Adrenal gland (tissue), 12 donors: ENCODE measurements around the gene TOLLIP. TPM values are rescaled to one million over a fixed set of nuclear protein-coding genes. Genes with fewer than 3 reads are reported as not detected.

Source experiments
- DNase-seq, 7 donors: peaks; one replicate each; pipeline ENCODE4 v3.0.0-alpha.2; 2019 to 2020
- H3K27ac ChIP-seq, 5 donors: fragments of 200-600 bp; sonication (generic) in 4 of 5; 1 replicate in 3 of 5; 2 replicates in 2 of 5; pipeline versions ENCODE4 v1.5.1 to v1.8.0; 2016 to 2020; ENCODE audit warnings: mild to moderate bottlenecking in 1 of 5
- H3K27me3 ChIP-seq: fragments of 200-600 bp; 2 replicates; pipeline ENCODE4 v1.8.0; 2021
- H3K36me3 ChIP-seq, 2 donors: fragments of 200-600 bp; replicated peaks in 1 of 2; 1 replicate in 1 of 2; 2 replicates in 1 of 2; pipeline versions ENCODE4 v1.5.1 to v1.8.0; 2018 to 2022
- H3K4me1 ChIP-seq, 2 donors: fragments of 200-600 bp; replicated peaks in 1 of 2; 1 replicate in 1 of 2; 2 replicates in 1 of 2; pipeline versions ENCODE4 v1.5.1 to v1.8.0; 2018 to 2021
- H3K4me3 ChIP-seq, 4 donors: fragments of 200-600 bp; sonication (generic) in 3 of 4; one replicate each; pipeline ENCODE4 v1.5.1; 2016 to 2018
- H3K9me3 ChIP-seq, 3 donors: fragments of 200-600 bp; sonication (generic) in 1 of 3; replicated peaks in 1 of 3; 1 replicate in 2 of 3; 2 replicates in 1 of 3; pipeline versions ENCODE4 v1.5.1 to v1.8.0; 2016 to 2021
- POLR2A ChIP-seq, 2 donors: fragments of 450-650 bp; IDR thresholded peaks; one replicate each; pipeline ENCODE4 v1.6.1; 2017; ENCODE audit warnings: antibody characterized with exemption in 2 of 2, mild to moderate bottlenecking in 2 of 2, moderate library complexity in 1 of 2
- WGBS, 4 donors: extraction: QIAGEN DNeasy Blood & Tissue Kit in 2 of 4; methylation state at CpG; one replicate each; pipeline versions ENCODE4 v1.1.5 to v1.1.7; 2013 to 2017; 5-methylcytosine and 5-hydroxymethylcytosine counted together
- intact Hi-C, 2 donors: fragments of 100-400 bp; cut with DNase I; formaldehyde crosslinking; loops; one replicate each; pipeline versions ENCODE4 v1.14.1 to v1.15.0; 2022 to 2023
- polyA plus RNA-seq, 3 donors: library from polyadenylated mRNA; stranded (reverse); fragments of 200-250 nt in 2 of 3; fragments of 350-450 nt in 1 of 3; fragmentation: Illumina TruSeq in 1 of 3; extraction: RNeasy Lipid Tissue Mini Kit (QIAGEN cat#74804) in 1 of 3; gene quantifications; one replicate each; pipeline ENCODE4 v1.2.3, GENCODE V29; 2013 to 2014
- total RNA-seq, 9 donors: library from RNA; depleted of rRNA in 4 of 9; stranded (reverse); fragments of >200 nt in 4 of 9; fragments of 120-200 nt in 1 of 9; fragmentation: NEBNext Ultra II Directional in 1 of 9; extraction: Animal tissue kit (Norgen Biotek cat#: 25700) in 1 of 9; gene quantifications; one replicate each; pipeline versions ENCODE4 v1.1.0 to v1.2.4, GENCODE V29; 2013 to 2023
- TF ChIP-seq, protein P1 (sequence below), 6 experiments: fragments of 450-650 bp in 4 of 6; fragments of 200-600 bp in 2 of 6; sonication (generic) in 1 of 6; IDR thresholded peaks; 1 replicate in 5 of 6; 2 replicates in 1 of 6; pipeline versions ENCODE4 v1.5.1 to v1.8.0; 2016 to 2021; ENCODE audit warnings: antibody characterized with exemption in 6 of 6, mild to moderate bottlenecking in 2 of 6, moderate library complexity in 1 of 6
- donor health status: healthy with polysubstance abuse.
- donor health status: Bipolar disorder and iron deficiency.
- donor health status: DM: yes; HTN: yes; CAD: no.
- donor health status: DM: no; HTN: no; CAD: no.
- donor health status: DM: no; HTN: no; CAD: no.
- donor health status: DM: yes; HTN: yes; CAD: no.

Gene TOLLIP
- total and polyA plus RNA-seq, 12 donors = 18.9 to 84.1 (median 66.3) TPM

DNA sequence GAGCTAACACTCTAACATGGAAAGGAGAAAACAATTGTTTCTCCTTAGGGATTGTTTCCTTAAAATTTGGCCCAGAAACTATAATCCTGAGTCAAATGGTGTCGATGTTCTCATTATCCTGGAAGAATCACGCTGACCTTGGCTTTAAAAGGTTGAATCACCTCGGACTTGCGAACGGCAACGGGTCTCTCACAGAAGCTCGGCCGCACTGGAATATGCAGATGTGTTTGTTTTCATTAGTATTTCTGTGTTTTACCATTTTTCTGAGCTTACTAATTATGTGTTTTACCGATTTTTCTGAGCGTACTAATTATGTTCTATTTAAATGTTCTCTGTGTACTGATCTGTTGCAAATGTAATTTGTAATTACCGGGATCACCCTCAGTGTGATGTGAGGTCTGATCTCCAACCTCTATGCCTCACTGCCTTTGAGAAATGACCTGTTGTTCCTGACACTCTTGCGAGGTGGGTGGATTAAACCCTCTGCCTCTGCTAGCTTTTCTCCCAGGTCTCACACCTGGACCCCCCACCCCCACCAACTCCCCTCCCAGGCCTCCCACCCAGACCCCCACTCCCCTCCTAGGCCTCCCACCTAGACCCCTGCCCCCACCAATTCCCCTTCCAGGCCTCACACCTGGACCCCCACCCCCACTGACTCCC lies 42.0 kb upstream of the TOLLIP start:
- Histone ChIP-seq H3K4me3 (no peak overlapping the region), H3K36me3 (no peaks in the 10 kb centered on the region), H3K27ac (no peak overlapping the region), H3K9me3 (no peaks in the 10 kb centered on the region), H3K27me3 (no peaks in the 10 kb centered on the region), H3K4me1 (no peaks in the 10 kb centered on the region)
- WGBS, 4 donors = 62 to 74% (median 64%) methylated on average over 12 of the region's 12 CpGs
- intact Hi-C loops = no loop called here
- no peak for TF ChIP-seq POLR2A (IDR thresholded peaks at IDR 0.05)
- TF ChIP-seq, protein P1, sequence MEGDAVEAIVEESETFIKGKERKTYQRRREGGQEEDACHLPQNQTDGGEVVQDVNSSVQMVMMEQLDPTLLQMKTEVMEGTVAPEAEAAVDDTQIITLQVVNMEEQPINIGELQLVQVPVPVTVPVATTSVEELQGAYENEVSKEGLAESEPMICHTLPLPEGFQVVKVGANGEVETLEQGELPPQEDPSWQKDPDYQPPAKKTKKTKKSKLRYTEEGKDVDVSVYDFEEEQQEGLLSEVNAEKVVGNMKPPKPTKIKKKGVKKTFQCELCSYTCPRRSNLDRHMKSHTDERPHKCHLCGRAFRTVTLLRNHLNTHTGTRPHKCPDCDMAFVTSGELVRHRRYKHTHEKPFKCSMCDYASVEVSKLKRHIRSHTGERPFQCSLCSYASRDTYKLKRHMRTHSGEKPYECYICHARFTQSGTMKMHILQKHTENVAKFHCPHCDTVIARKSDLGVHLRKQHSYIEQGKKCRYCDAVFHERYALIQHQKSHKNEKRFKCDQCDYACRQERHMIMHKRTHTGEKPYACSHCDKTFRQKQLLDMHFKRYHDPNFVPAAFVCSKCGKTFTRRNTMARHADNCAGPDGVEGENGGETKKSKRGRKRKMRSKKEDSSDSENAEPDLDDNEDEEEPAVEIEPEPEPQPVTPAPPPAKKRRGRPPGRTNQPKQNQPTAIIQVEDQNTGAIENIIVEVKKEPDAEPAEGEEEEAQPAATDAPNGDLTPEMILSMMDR (IDR thresholded peaks at IDR 0.05) = no peak
- no peak for DNase-seq

DNA sequence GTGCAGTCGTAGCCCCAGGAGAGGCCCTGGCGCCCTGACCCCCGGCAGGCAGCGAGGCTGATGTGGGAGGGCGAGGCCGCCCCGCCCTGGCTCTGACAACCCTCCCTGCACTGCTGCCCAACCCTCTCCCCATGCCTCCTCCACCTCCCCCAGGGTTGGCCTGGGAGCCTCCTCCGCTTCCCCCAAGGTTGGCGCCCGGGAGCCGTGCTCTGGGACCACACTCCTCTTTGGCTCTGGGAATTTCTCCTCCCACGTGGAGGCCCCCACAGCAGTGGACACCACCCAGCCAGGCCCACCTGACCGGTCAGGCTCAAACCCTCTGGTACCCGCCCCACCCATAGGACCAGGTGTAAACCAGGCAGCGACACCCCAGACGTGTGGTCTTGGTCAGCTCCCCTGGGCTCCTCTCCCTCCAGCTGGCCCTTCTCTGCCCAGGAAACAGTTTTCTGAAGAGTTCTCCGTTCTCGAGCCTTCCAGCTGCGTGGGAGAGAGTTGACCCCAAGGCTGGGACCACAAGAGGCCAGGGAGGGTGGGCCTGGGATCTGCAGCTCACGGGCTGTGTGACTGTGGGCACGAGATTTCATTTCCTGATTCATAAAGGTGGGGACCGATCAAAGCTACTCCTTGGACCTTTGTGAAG lies 40.8 kb upstream of the TOLLIP start:
- Histone ChIP-seq H3K9me3 (no peaks in the 10 kb centered on the region), H3K27me3 (no peaks in the 10 kb centered on the region), H3K4me1 (no peaks in the 10 kb centered on the region), H3K4me3 (no peak overlapping the region), H3K27ac (no peak overlapping the region), H3K36me3 (no peaks in the 10 kb centered on the region)
- intact Hi-C loops = no loop called here
- DNase-seq = no peak
- TF ChIP-seq POLR2A (IDR thresholded peaks at IDR 0.05) = no peak
- TF ChIP-seq, protein P1 (IDR thresholded peaks at IDR 0.05) = no peak
- WGBS, 4 donors = 61 to 73% (median 70%) methylated on average over 8 to 22 of the region's 22 CpGs

DNA sequence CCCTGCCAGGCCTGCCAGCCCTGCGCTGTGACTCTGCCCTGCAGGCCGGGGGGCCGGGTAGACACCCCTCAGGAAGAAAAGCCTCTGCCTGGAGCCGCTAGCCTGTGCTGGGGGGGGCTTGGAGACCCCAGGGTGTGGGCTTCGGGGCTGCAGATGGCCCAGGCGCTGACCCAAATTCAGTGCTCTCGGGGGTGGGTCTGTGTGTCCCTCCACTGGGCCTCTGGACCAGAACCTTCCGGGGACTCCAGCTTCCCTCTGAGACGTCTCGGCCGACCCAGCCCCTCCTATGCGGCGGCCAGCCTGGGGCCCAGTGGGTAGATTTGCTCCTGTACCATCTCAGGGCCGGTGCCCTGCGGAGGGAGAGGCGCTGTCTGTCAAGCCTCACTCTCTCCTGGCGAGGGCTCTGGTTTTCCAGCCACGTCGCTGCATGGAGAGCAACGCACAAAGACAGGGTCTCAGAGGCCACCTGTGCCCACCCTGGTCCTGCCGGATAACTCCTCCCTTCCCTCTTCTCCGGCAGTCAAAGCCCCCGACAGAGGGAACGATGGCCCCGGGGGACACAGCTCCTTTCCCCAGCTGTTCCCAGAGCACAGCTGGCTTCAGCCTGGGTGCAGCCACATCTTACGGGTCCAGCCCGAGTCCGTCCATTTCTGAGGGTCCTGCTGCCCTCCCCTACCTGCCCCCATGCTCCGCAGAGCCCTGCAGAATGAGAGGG lies 40.1 kb upstream of the TOLLIP start:
- Histone ChIP-seq H3K36me3 (no peaks in the 10 kb centered on the region), H3K27me3 (no peaks in the 10 kb centered on the region), H3K9me3 (no peaks in the 10 kb centered on the region), H3K4me1 (no peaks in the 10 kb centered on the region), H3K27ac (no peak overlapping the region), H3K4me3 (no peak overlapping the region)
- 53 to 75% (median 73%) methylated on average over 3 to 29 of the region's 29 CpGs for WGBS, 4 donors
- no peak for DNase-seq
- intact Hi-C loops = no loop called here
- no peak for TF ChIP-seq POLR2A (IDR thresholded peaks at IDR 0.05)
- TF ChIP-seq, protein P1 (IDR thresholded peaks at IDR 0.05) = no peak

DNA sequence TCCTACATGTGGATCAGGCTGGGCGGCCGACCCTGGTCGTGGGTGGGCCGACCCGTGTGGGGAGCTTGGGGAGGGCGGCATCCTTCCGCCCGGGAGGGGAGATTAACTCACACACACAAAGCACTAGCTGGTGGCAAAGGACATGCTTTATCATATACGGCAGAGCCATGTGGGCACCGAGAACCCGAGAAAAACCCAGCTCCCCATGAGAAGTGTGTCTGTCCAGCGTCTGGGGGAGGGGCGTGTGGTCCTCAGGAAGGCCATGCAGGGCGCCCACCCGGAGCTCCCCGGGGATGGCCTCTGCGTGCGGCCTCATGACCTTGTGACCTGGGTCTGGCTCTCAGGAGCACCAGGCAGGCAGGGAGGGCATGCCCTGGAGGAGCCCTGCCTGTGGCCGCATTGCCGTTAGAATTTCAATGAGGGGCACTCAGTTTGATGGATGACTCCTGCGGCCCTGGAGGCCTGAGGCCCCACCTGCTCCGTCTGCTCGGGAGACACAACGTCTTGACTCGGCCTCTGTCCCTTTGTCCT lies 39.4 kb upstream of the TOLLIP start:
- Histone ChIP-seq H3K36me3 (no peaks in the 10 kb centered on the region), H3K9me3 (no peaks in the 10 kb centered on the region), H3K27ac (no peak overlapping the region), H3K27me3 (no peaks in the 10 kb centered on the region), H3K4me1 (no peaks in the 10 kb centered on the region), H3K4me3 (no peak overlapping the region)
- WGBS, 4 donors = 53 to 80% (median 54%) methylated on average over 1 to 25 of the region's 25 CpGs
- no peak for DNase-seq
- intact Hi-C loops = no loop called here
- no peak for TF ChIP-seq POLR2A (IDR thresholded peaks at IDR 0.05)
- TF ChIP-seq, protein P1 (IDR thresholded peaks at IDR 0.05) = no peak
